Ovary (tissue), 9 donors: ENCODE measurements around the gene KRTCAP3. TPM values are rescaled to one million over a fixed set of nuclear protein-coding genes. Genes with fewer than 3 reads are reported as not detected.

ENCODE experiments used
- DNase-seq, 5 donors: peaks; one replicate each; pipeline ENCODE4 v3.0.0-alpha.2; 2019 to 2020
- H3K27ac ChIP-seq, 2 donors: fragments of 200-600 bp; one replicate each; pipeline versions ENCODE4 v1.5.1 to v1.8.0; 2019 to 2022
- H3K27me3 ChIP-seq: fragments of 200-600 bp; one replicate; pipeline ENCODE4 v1.8.0; 2022
- H3K36me3 ChIP-seq: fragments of 200-600 bp; sonication (generic); one replicate; pipeline ENCODE4 v1.5.1; 2019
- H3K4me1 ChIP-seq: one replicate; pipeline ENCODE4 v1.8.1; 2013; ENCODE audit warnings: mild to moderate bottlenecking, moderate library complexity; ENCODE audit not compliant: insufficient read depth
- H3K4me3 ChIP-seq: fragments of 200-600 bp; sonication (generic); one replicate; pipeline ENCODE4 v1.5.1; 2017
- H3K9me3 ChIP-seq, 2 donors: fragments of 200-600 bp in 1 of 2; sonication (generic) in 1 of 2; one replicate each; pipeline versions ENCODE4 v1.5.1 to v1.8.1; 2013 to 2019; ENCODE audit warnings: mild to moderate bottlenecking in 1 of 2, moderate library complexity in 1 of 2
- CTCF ChIP-seq, 3 donors: fragments of 450-650 bp in 2 of 3; fragments of 200-600 bp in 1 of 3; IDR thresholded peaks; one replicate each; pipeline versions ENCODE4 v1.5.1 to v1.8.0; 2016 to 2022; ENCODE audit warnings: antibody characterized with exemption in 3 of 3, mild to moderate bottlenecking in 1 of 3
- EP300 ChIP-seq: sonication (generic); formaldehyde crosslinking; IDR thresholded peaks from one replicate; pipeline ENCODE4 v1.6.1; 2017; ENCODE audit warnings: antibody characterized with exemption
- POLR2A ChIP-seq: fragments of 450-650 bp; IDR thresholded peaks from one replicate; pipeline ENCODE4 v1.6.1; 2017; ENCODE audit warnings: antibody characterized with exemption, mild to moderate bottlenecking, moderate library complexity
- WGBS, 3 donors: extraction: QIAGEN DNeasy Blood & Tissue Kit in 1 of 3; methylation state at CpG; one replicate each; pipeline versions ENCODE4 v1.1.5 to v1.1.7; 2013 to 2017; 5-methylcytosine and 5-hydroxymethylcytosine counted together
- intact Hi-C, 4 donors: fragments of 100-400 bp; cut with DNase I; formaldehyde crosslinking; loops; one replicate each; pipeline versions ENCODE4 v1.11.0 to v1.15.1; 2022 to 2023
- polyA plus RNA-seq, 2 donors: library from polyadenylated mRNA; stranded (reverse); fragments of 200-250 nt in 1 of 2; fragments of 350-450 nt in 1 of 2; fragmentation: Illumina TruSeq in 1 of 2; extraction: RNeasy Lipid Tissue Mini Kit (QIAGEN cat#74804) in 1 of 2; gene quantifications; one replicate each; pipeline ENCODE4 v1.2.3, GENCODE V29; 2013 to 2014
- total RNA-seq, 7 donors: library from RNA; depleted of rRNA in 2 of 7; stranded (reverse); fragments of >200 nt in 2 of 7; fragmentation: NEBNext Ultra II Directional in 3 of 7; extraction: Animal tissue kit (Norgen Biotek cat#: 25700) in 3 of 7; gene quantifications; one replicate each; pipeline versions ENCODE4 v1.1.0 to v1.2.4, GENCODE V29; 2016 to 2023
- donor health status: DM: no; HTN: no; CAD: no; lungs with moderate emphysema.
- donor health status: DM: no; HTN: no; CAD: no.
- donor health status: Bipolar disorder and iron deficiency.
- donor health status: DM: yes; HTN: yes; CAD: no.
- donor health status: DM: no; HTN: no; CAD: no.
- donor health status: DM: yes; HTN: yes; CAD: no.

The KRTCAP3 gene
- total and polyA plus RNA-seq, 9 donors = 0.82 to 34.5 (median 3.6) TPM

- WGBS, 3 donors = 47 to 49% (median 48%) methylated on average over 16 of the region's 16 CpGs
- Histone ChIP-seq H3K36me3 (no peaks in the 10 kb centered on the region), H3K4me1 (peaks cover 5% of the 10 kb centered on the region), H3K4me3 (peak overlapping the region; percentile 87), H3K27ac (no peak overlapping the region), H3K9me3 (no peaks in the 10 kb centered on the region), H3K27me3 (no peaks in the 10 kb centered on the region)
- intact Hi-C loops = no loop called here
- TF ChIP-seq CTCF (IDR thresholded peaks at IDR 0.05) (no peak), EP300 (no peak), POLR2A (no peak)
- DNase-seq = no peak
Measured at GRCh38 chr2:27407798-27408491, 34.2 kb upstream of the KRTCAP3 start.

- DNase-seq = no peak
- 0 to 1% (median 1%) methylated on average over 33 of the region's 33 CpGs for WGBS, 3 donors
- Histone ChIP-seq H3K4me1 (peaks cover 5% of the 10 kb centered on the region), H3K9me3 (no peaks in the 10 kb centered on the region), H3K36me3 (no peaks in the 10 kb centered on the region), H3K27ac (peak overlapping the region in 1 of 2 donors; percentile 64), H3K4me3 (peak overlapping the region; percentile 87), H3K27me3 (no peaks in the 10 kb centered on the region)
- intact Hi-C loops = no loop called here
- no peak for TF ChIP-seq EP300
- no peak for TF ChIP-seq POLR2A
- TF ChIP-seq CTCF (IDR thresholded peaks at IDR 0.05) = no peak
Measured at GRCh38 chr2:27408601-27409320, 33.4 kb upstream of the KRTCAP3 start.

- H3K36me3 ChIP-seq = no peaks in the 10 kb centered on the region
- intact Hi-C loops = no loop called here
Measured at GRCh38 chr2:27409321-27410073, 32.7 kb upstream of the KRTCAP3 start, which contains the start of gene PPM1G. PPM1G (minus strand) TSS chr2:27409591; CDS start chr2:27409422, 169 bp downstream.

More at GRCh38 chr2:27409321-27410073, 32.7 kb upstream of the KRTCAP3 start, which contains the start of gene PPM1G:
- Histone ChIP-seq H3K27ac (peak within 1 kb of the TSS in 1 of 2 donors; percentile 64), H3K4me3 (peak within 1 kb of the TSS; percentile 87), H3K9me3 (no peaks in the 10 kb centered on the region), H3K4me1 (peaks cover 5% of the 10 kb centered on the region), H3K27me3 (no peaks in the 10 kb centered on the region)
- TF ChIP-seq CTCF (IDR thresholded peaks at IDR 0.05) = no peak
- peak; percentile 34 for TF ChIP-seq POLR2A
- 1% methylated on average over 41 to 82 of the region's 82 CpGs for WGBS, 3 donors
- peak; percentile 93 to 97 (median 95) for DNase-seq
